Uterus (tissue), 4 donors: ENCODE results near the gene PCDH18. TPM values are rescaled to one million over a fixed set of nuclear protein-coding genes. Genes with fewer than 3 reads are reported as not detected.

Experiments
- DNase-seq, 2 donors: peaks; one replicate each; pipeline ENCODE4 v3.0.0-alpha.2; 2019 to 2020
- H3K27ac ChIP-seq, 2 donors: fragments of 200-600 bp; sonication (generic); 1 replicate in 1 of 2; 2 replicates in 1 of 2; pipeline ENCODE4 v1.5.1; 2016 to 2018
- H3K27me3 ChIP-seq, 2 donors: fragments of 200-600 bp; sonication (generic); one replicate each; pipeline ENCODE4 v1.5.1; 2018 to 2019; ENCODE audit warnings: control low read depth in 1 of 2
- H3K36me3 ChIP-seq, 2 donors: fragments of 200-600 bp; sonication (generic); one replicate each; pipeline ENCODE4 v1.5.1; 2019; ENCODE audit warnings: control low read depth in 1 of 2
- H3K4me1 ChIP-seq, 2 donors: fragments of 200-600 bp; sonication (generic); one replicate each; pipeline ENCODE4 v1.5.1; 2018 to 2019; ENCODE audit warnings: control low read depth in 1 of 2
- H3K4me3 ChIP-seq, 2 donors: fragments of 200-600 bp; sonication (generic); 1 replicate in 1 of 2; 2 replicates in 1 of 2; pipeline ENCODE4 v1.5.1; 2018 to 2019; ENCODE audit warnings: mild to moderate bottlenecking in 1 of 2
- H3K9me3 ChIP-seq, 2 donors: fragments of 200-600 bp; sonication (generic); one replicate each; pipeline ENCODE4 v1.5.1; 2019; ENCODE audit warnings: control low read depth in 1 of 2
- POLR2A ChIP-seq, 2 donors: fragments of 450-650 bp; IDR thresholded peaks; one replicate each; pipeline ENCODE4 v1.6.1; 2016; ENCODE audit warnings: antibody characterized with exemption in 2 of 2, mild to moderate bottlenecking in 1 of 2, moderate library complexity in 1 of 2
- intact Hi-C: fragments of 100-400 bp; cut with DNase I; formaldehyde crosslinking; loops from one replicate; pipeline ENCODE4 v1.15.1; 2023; ENCODE audit warnings: low total_unique reads
- total RNA-seq, 4 donors: library from RNA; depleted of rRNA in 3 of 4; stranded (reverse); fragments of >200 nt in 3 of 4; gene quantifications; one replicate each; pipeline versions ENCODE4 v1.1.0 to v1.2.4, GENCODE V29; 2014 to 2023
- TF ChIP-seq, protein P1 (sequence below), 4 experiments: fragments of 200-600 bp in 2 of 4; fragments of 450-650 bp in 2 of 4; sonication (generic) in 2 of 4; IDR thresholded peaks; one replicate each; pipeline ENCODE4 v1.5.1; 2016 to 2019; ENCODE audit warnings: antibody characterized with exemption in 4 of 4, mild to moderate bottlenecking in 2 of 4, moderate library complexity in 1 of 4
- donor health status: DM: yes; HTN: yes; CAD: no.

Gene PCDH18
- total RNA-seq, 4 donors from 2014 or later: 27.5 to 258 (median 107) TPM

DNA sequence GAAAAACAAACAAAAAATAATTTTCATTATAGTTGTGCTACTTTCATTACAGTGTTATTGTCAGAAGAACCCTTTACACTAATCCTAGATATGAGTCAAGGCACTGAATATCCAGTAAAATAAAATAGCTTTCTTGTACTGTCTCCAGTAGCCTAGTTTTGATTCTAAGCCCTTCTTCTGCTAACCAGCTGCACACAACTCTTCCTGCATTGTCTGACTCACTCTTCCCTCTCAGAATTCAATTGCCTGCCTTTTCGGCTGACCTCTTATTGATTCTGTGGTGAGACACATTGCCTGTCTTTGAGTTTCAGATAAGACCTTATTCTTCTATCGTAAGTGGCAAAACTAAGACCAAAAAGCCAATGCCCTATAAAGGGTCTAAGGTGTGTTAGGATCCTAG lies 26.7 kb upstream of the PCDH18 start:
- Histone ChIP-seq H3K27me3 (no peaks in the 10 kb centered on the region), H3K27ac (no peak overlapping the region), H3K36me3 (no peaks in the 10 kb centered on the region), H3K4me1 (no peaks in the 10 kb centered on the region), H3K4me3 (no peak overlapping the region), H3K9me3 (no peaks in the 10 kb centered on the region)
- DNase-seq: no peak
- no peak for TF ChIP-seq POLR2A (IDR thresholded peaks at IDR 0.05)
- TF ChIP-seq, protein P1, sequence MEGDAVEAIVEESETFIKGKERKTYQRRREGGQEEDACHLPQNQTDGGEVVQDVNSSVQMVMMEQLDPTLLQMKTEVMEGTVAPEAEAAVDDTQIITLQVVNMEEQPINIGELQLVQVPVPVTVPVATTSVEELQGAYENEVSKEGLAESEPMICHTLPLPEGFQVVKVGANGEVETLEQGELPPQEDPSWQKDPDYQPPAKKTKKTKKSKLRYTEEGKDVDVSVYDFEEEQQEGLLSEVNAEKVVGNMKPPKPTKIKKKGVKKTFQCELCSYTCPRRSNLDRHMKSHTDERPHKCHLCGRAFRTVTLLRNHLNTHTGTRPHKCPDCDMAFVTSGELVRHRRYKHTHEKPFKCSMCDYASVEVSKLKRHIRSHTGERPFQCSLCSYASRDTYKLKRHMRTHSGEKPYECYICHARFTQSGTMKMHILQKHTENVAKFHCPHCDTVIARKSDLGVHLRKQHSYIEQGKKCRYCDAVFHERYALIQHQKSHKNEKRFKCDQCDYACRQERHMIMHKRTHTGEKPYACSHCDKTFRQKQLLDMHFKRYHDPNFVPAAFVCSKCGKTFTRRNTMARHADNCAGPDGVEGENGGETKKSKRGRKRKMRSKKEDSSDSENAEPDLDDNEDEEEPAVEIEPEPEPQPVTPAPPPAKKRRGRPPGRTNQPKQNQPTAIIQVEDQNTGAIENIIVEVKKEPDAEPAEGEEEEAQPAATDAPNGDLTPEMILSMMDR (IDR thresholded peaks at IDR 0.05): no peak
- intact Hi-C loops: no loop called here

DNA sequence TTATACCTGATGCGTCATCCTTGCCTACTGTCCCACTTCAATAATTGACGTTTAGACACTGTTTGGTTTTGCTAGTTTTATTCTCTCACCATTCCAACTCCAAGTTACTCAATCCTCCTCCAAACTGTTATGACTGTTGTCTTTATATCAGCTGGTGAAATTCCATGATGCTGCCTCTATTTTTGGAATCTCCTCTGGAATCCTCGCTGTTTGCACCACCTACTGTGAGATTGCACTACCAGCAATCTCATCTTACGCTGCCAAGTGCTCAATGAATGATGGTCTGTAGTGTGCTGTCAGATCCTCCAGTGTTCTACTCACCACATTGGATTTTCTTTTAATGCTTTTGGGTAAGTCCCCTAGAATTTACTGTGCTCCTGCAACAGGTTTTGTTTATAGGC lies 13.2 kb upstream of the PCDH18 start:
- Histone ChIP-seq H3K36me3 (no peaks in the 10 kb centered on the region), H3K27ac (peak overlapping the region; percentile 78 to 85), H3K4me1 (peaks cover 0 to 4% of the 10 kb centered on the region in 2 donors), H3K27me3 (no peaks in the 10 kb centered on the region), H3K4me3 (no peak overlapping the region), H3K9me3 (no peaks in the 10 kb centered on the region)
- DNase-seq: peak; percentile 48 to 67
- TF ChIP-seq, protein P1 (IDR thresholded peaks at IDR 0.05): peak in 3 of 4 experiments; percentile 10 to 36 (median 27)
- no peak for TF ChIP-seq POLR2A (IDR thresholded peaks at IDR 0.05)
- intact Hi-C loops: no loop called here

DNA sequence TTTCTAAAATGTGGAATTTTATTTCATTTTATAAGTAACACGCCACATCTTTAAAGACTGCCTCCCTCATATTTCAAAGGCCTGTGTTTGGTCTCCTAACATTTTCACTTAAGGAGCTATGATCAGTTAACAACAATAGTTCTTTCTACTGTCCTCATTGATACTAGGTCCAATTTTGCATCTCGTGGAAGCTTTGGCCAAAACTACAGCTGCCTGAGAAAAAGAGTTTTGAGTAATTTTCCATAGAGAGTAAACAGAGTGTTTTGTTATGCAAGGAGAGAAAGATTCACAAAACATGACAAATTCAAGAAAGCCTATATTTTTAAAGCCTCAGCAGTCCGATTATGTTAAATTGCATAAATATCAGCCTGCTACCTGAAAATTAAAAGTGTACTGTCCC lies 11.4 kb upstream of the PCDH18 start:
- intact Hi-C loops: no loop called here
- DNase-seq: no peak
- H3K27me3 ChIP-seq: no peaks in the 10 kb centered on the region
- no peak overlapping the region for H3K4me3 ChIP-seq
- H3K27ac ChIP-seq: peak overlapping the region; percentile 78 to 85
- no peaks in the 10 kb centered on the region for H3K9me3 ChIP-seq
- H3K4me1 ChIP-seq: peaks cover 0 to 4% of the 10 kb centered on the region in 2 donors
- no peaks in the 10 kb centered on the region for H3K36me3 ChIP-seq
- TF ChIP-seq, protein P1 (IDR thresholded peaks at IDR 0.05): no peak
- TF ChIP-seq POLR2A (IDR thresholded peaks at IDR 0.05): no peak

DNA sequence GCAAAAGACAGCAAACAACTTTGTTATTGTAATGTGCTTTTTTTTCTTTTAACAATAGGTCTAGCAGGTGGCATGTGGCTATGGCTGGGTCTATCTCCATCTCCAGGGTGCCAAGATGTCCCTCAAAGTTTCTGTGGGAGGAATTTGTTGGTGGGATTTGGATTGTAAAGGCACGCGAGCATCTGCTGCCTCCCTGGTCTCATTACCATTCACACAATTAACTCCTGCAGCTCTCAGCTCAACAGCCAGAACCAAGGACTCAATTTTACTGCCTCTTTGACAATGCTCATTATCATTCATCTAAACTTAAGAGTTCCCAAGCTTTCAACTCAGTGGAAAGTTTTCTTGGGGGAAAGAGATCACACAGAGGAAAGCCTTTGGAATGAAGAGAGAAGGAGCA lies 10.9 kb upstream of the PCDH18 start:
- H3K36me3 ChIP-seq: no peaks in the 10 kb centered on the region
- intact Hi-C loops: no loop called here
- H3K4me3 ChIP-seq: no peak overlapping the region
- H3K4me1 ChIP-seq: peaks cover 0 to 4% of the 10 kb centered on the region in 2 donors
- H3K27ac ChIP-seq: peak overlapping the region; percentile 78 to 85
- no peak for DNase-seq
- H3K9me3 ChIP-seq: no peaks in the 10 kb centered on the region
- no peak for TF ChIP-seq POLR2A (IDR thresholded peaks at IDR 0.05)
- TF ChIP-seq, protein P1 (IDR thresholded peaks at IDR 0.05): no peak
- H3K27me3 ChIP-seq: no peaks in the 10 kb centered on the region

DNA sequence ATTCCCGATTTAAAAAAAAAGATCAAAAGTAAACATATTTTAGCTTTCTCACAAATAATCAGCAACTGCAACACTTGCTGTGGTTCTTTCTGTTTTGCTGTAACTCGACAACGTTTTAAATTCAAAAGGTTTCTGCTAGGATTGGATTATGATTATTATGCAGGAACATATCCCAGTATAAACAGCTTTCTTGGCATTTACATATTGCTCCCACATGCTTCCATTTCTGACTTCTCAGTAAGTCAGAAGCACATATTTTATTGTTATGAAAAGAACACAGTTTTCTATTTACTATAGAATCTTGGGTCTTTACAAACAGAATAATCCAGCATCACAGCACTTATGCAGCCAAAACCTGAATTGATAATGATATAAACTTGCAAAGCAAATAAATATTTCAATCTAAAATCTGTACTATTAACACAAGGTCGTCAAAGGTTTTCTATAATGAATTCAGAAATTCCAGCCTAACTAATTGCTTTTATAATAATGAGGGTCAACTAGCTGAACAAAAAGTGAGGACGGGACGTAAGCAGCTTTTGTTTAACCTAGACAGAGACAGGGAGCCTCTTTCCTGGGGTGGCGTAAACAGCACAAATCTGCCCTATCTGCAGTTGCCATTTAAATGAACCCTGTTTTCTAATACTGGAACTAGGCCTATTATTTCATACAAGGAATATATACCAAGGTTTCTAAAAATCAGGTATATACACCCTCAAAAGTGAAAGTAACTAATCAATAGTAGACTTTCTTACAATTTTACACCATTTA lies 9.8 kb upstream of the PCDH18 start:
- Histone ChIP-seq H3K9me3 (no peaks in the 10 kb centered on the region), H3K27ac (peak overlapping the region; percentile 78 to 85), H3K4me1 (peaks cover 0 to 4% of the 10 kb centered on the region in 2 donors), H3K27me3 (no peaks in the 10 kb centered on the region), H3K36me3 (no peaks in the 10 kb centered on the region), H3K4me3 (peak overlapping the region; percentile 25 to 34)
- DNase-seq: no peak
- intact Hi-C loops: no loop called here
- TF ChIP-seq, protein P1 (IDR thresholded peaks at IDR 0.05): no peak
- no peak for TF ChIP-seq POLR2A (IDR thresholded peaks at IDR 0.05)
